WTC11 (cell line): Measurements from ENCODE around the gene CACNG3. TPM values are rescaled to one million over a fixed set of nuclear protein-coding genes. Genes with fewer than 3 reads are reported as not detected.

Source experiments
- ATAC-seq: fragments of 200-7000 bp; cut with Tn5 transposase; 2 replicates; pipeline ENCODE4 v1.10.0; 2021; ENCODE audit warnings: mild to moderate bottlenecking, moderate library complexity
- CTCF ChIA-PET: fragments of 300-600 bp; sonication (Branson Sonifier 250); formaldehyde crosslinking; loops from one replicate; lab custom pipeline; 2021; ENCODE audit warnings: antibody characterized with exemption; lab: Charles Lee
- POLR2A ChIA-PET: fragments of 350-600 bp; sonication (Branson Sonifier 250); formaldehyde crosslinking; loops from one replicate; lab custom pipeline; 2021; ENCODE audit warnings: antibody characterized with exemption; lab: Charles Lee
- DNase-seq: peaks from one replicate; pipeline ENCODE4 v3.0.0; 2021; ENCODE audit warnings: low spot score
- H3K27ac Mint-ChIP-seq: 2 replicates; pipeline ENCODE4 v1.8.0; 2021; ENCODE audit warnings: mixed read lengths
- H3K27me3 Mint-ChIP-seq: 2 replicates; pipeline ENCODE4 v1.8.0; 2021; ENCODE audit warnings: low read depth, mild to moderate bottlenecking, moderate library complexity, mixed read lengths
- H3K36me3 Mint-ChIP-seq: 2 replicates; pipeline ENCODE4 v1.8.0; 2021; ENCODE audit warnings: mixed read lengths
- H3K4me1 Mint-ChIP-seq: 2 replicates; pipeline ENCODE4 v1.8.0; 2022; ENCODE audit warnings: mixed read lengths
- H3K4me3 Mint-ChIP-seq: 2 replicates; pipeline ENCODE4 v1.8.0; 2021; ENCODE audit warnings: mild to moderate bottlenecking, moderate library complexity, mixed read lengths
- H3K9me3 Mint-ChIP-seq: 2 replicates; pipeline ENCODE4 v1.8.0; 2021; ENCODE audit warnings: mixed read lengths
- ATF1 ChIP-seq: sonication (generic); formaldehyde crosslinking; IDR thresholded peaks from 2 replicates; pipeline ENCODE4 v1.8.1; 2023; ENCODE audit warnings: mild to moderate bottlenecking, moderate library complexity, missing genetic modification reagents
- CBFB ChIP-seq: sonication (generic); formaldehyde crosslinking; IDR thresholded peaks from 2 replicates; pipeline ENCODE4 v1.8.1; 2022; ENCODE audit warnings: mild to moderate bottlenecking, low read depth, missing genetic modification reagents
- CREM ChIP-seq: sonication (generic); formaldehyde crosslinking; IDR thresholded peaks from 2 replicates; pipeline ENCODE4 v1.8.1; 2022; ENCODE audit warnings: mild to moderate bottlenecking, missing genetic modification reagents, moderate library complexity
- FOXP1 ChIP-seq: sonication (generic); formaldehyde crosslinking; IDR thresholded peaks from 2 replicates; pipeline ENCODE4 v1.8.0; 2022; ENCODE audit warnings: missing genetic modification reagents, mild to moderate bottlenecking, moderate library complexity, borderline replicate concordance
- GABPB1 ChIP-seq: sonication (generic); formaldehyde crosslinking; IDR thresholded peaks from 2 replicates; pipeline ENCODE4 v1.8.1; 2023; ENCODE audit warnings: mild to moderate bottlenecking, missing genetic modification reagents
- JAZF1 ChIP-seq: fragments of 250-450 bp; sonication (Bioruptor Pico); IDR thresholded peaks from 2 replicates; pipeline ENCODE4 v1.9.0; 2021; ENCODE audit warnings: moderate library complexity, mild to moderate bottlenecking, inconsistent platforms
- NFATC4 ChIP-seq: fragments of 250-450 bp; sonication (Bioruptor Pico); IDR thresholded peaks from 2 replicates; pipeline ENCODE4 v1.9.0; 2021; ENCODE audit warnings: mild to moderate bottlenecking
- SMAD3 ChIP-seq: sonication (generic); formaldehyde crosslinking; IDR thresholded peaks from 2 replicates; pipeline ENCODE4 v1.8.0; 2022; ENCODE audit warnings: missing genetic modification reagents, mild to moderate bottlenecking, borderline replicate concordance
- SP1 ChIP-seq: sonication (generic); formaldehyde crosslinking; conservative IDR thresholded peaks from 2 replicates; pipeline ENCODE4 v1.8.1; 2022; ENCODE audit warnings: missing genetic modification reagents
- TEAD1 ChIP-seq: sonication (generic); formaldehyde crosslinking; IDR thresholded peaks from 2 replicates; pipeline ENCODE4 v1.8.0; 2022; ENCODE audit warnings: mild to moderate bottlenecking, missing genetic modification reagents
- ZNF232 ChIP-seq: sonication (generic); formaldehyde crosslinking; IDR thresholded peaks from 2 replicates; pipeline ENCODE4 v1.8.0; 2022; ENCODE audit warnings: mild to moderate bottlenecking, missing genetic modification reagents
- ZNF263 ChIP-seq: sonication (generic); formaldehyde crosslinking; IDR thresholded peaks from 2 replicates; pipeline ENCODE4 v1.8.1; 2022; ENCODE audit warnings: low read depth, mild to moderate bottlenecking, moderate library complexity, missing genetic modification reagents
- total RNA-seq: library from RNA; stranded (reverse); gene quantifications from 3 replicates; pipeline ENCODE4 v1.2.3, GENCODE V29; 2021
- TF ChIP-seq, protein P1 (sequence below): sonication (generic); formaldehyde crosslinking; IDR thresholded peaks from 2 replicates; pipeline ENCODE4 v1.8.0; 2022; ENCODE audit warnings: mild to moderate bottlenecking, missing genetic modification reagents
- TF ChIP-seq, protein P2 (sequence below): fragments of 250-450 bp; sonication (Bioruptor Pico); IDR thresholded peaks from 2 replicates; pipeline ENCODE4 v2.1.2; 2022; ENCODE audit warnings: mild to moderate bottlenecking, moderate library complexity
- TF ChIP-seq, protein P3 (sequence below): sonication (generic); formaldehyde crosslinking; IDR thresholded peaks from 2 replicates; pipeline ENCODE4 v1.8.1; 2022; ENCODE audit warnings: mild to moderate bottlenecking, missing genetic modification reagents, moderate library complexity, borderline replicate concordance
- TF ChIP-seq, protein P4 (sequence below): sonication (generic); formaldehyde crosslinking; IDR thresholded peaks from 2 replicates; pipeline ENCODE4 v1.8.0; 2022; ENCODE audit warnings: missing genetic modification reagents
- TF ChIP-seq, protein P5 (sequence below): sonication (generic); formaldehyde crosslinking; conservative IDR thresholded peaks from 2 replicates; pipeline ENCODE4 v1.8.1; 2022; ENCODE audit warnings: mild to moderate bottlenecking, missing genetic modification reagents
- TF ChIP-seq, protein P6 (sequence below): fragments of 250-450 bp; sonication (Bioruptor Pico); IDR thresholded peaks from 2 replicates; pipeline ENCODE4 v1.8.0; 2021; ENCODE audit warnings: mild to moderate bottlenecking

Gene CACNG3
- total RNA-seq, 1 experiment from 2014 or later = not detected

DNA sequence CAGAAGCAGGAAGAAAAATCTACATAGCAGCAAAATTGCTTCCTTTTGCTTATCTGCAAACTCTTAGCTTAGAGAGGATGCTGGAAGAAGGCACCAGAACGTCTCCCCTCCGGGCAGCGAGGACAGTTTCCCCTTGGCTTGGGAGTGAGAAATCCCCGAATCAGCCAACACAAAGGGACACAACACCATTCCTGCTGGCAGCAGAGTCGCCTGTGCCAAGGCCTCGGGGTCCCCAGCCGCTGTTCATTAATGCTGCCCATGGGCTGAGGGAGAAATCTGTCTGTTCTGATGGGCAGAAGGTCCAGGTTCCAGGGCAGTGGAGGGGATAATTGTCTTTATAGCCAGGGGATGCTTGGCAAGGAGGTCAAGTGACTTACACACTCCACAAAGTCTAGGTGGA lies 38.0 kb downstream of the CACNG3 start:
- POLR2A ChIA-PET = no interaction called here
- TF ChIP-seq CBFB (no peak), TEAD1 (CRISPR knock-in tag) (no peak), GABPB1 (CRISPR knock-in tag) (no peak), ZNF263 (CRISPR knock-in tag) (no peak), NFATC4 (CRISPR knock-in tag) (no peak), ATF1 (CRISPR knock-in tag) (no peak), SMAD3 (CRISPR knock-in tag) (no peak), CREM (CRISPR knock-in tag) (no peak), ZNF232 (CRISPR knock-in tag) (no peak)
- TF ChIP-seq, protein P1, sequence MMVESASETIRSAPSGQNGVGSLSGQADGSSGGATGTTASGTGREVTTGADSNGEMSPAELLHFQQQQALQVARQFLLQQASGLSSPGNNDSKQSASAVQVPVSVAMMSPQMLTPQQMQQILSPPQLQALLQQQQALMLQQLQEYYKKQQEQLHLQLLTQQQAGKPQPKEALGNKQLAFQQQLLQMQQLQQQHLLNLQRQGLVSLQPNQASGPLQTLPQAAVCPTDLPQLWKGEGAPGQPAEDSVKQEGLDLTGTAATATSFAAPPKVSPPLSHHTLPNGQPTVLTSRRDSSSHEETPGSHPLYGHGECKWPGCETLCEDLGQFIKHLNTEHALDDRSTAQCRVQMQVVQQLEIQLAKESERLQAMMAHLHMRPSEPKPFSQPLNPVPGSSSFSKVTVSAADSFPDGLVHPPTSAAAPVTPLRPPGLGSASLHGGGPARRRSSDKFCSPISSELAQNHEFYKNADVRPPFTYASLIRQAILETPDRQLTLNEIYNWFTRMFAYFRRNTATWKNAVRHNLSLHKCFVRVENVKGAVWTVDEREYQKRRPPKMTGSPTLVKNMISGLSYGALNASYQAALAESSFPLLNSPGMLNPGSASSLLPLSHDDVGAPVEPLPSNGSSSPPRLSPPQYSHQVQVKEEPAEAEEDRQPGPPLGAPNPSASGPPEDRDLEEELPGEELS = no peak
- TF ChIP-seq, protein P2, sequence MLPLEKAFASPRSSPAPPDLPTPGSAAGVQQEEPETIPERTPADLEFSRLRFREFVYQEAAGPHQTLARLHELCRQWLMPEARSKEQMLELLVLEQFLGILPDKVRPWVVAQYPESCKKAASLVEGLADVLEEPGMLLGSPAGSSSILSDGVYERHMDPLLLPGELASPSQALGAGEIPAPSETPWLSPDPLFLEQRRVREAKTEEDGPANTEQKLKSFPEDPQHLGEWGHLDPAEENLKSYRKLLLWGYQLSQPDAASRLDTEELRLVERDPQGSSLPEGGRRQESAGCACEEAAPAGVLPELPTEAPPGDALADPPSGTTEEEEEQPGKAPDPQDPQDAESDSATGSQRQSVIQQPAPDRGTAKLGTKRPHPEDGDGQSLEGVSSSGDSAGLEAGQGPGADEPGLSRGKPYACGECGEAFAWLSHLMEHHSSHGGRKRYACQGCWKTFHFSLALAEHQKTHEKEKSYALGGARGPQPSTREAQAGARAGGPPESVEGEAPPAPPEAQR = no peak
- TF ChIP-seq, protein P3, sequence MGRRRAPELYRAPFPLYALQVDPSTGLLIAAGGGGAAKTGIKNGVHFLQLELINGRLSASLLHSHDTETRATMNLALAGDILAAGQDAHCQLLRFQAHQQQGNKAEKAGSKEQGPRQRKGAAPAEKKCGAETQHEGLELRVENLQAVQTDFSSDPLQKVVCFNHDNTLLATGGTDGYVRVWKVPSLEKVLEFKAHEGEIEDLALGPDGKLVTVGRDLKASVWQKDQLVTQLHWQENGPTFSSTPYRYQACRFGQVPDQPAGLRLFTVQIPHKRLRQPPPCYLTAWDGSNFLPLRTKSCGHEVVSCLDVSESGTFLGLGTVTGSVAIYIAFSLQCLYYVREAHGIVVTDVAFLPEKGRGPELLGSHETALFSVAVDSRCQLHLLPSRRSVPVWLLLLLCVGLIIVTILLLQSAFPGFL (CRISPR knock-in tag) = no peak
- TF ChIP-seq, protein P4, sequence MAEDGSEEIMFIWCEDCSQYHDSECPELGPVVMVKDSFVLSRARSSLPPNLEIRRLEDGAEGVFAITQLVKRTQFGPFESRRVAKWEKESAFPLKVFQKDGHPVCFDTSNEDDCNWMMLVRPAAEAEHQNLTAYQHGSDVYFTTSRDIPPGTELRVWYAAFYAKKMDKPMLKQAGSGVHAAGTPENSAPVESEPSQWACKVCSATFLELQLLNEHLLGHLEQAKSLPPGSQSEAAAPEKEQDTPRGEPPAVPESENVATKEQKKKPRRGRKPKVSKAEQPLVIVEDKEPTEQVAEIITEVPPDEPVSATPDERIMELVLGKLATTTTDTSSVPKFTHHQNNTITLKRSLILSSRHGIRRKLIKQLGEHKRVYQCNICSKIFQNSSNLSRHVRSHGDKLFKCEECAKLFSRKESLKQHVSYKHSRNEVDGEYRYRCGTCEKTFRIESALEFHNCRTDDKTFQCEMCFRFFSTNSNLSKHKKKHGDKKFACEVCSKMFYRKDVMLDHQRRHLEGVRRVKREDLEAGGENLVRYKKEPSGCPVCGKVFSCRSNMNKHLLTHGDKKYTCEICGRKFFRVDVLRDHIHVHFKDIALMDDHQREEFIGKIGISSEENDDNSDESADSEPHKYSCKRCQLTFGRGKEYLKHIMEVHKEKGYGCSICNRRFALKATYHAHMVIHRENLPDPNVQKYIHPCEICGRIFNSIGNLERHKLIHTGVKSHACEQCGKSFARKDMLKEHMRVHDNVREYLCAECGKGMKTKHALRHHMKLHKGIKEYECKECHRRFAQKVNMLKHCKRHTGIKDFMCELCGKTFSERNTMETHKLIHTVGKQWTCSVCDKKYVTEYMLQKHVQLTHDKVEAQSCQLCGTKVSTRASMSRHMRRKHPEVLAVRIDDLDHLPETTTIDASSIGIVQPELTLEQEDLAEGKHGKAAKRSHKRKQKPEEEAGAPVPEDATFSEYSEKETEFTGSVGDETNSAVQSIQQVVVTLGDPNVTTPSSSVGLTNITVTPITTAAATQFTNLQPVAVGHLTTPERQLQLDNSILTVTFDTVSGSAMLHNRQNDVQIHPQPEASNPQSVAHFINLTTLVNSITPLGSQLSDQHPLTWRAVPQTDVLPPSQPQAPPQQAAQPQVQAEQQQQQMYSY (CRISPR knock-in tag) = no peak
- TF ChIP-seq, protein P5, sequence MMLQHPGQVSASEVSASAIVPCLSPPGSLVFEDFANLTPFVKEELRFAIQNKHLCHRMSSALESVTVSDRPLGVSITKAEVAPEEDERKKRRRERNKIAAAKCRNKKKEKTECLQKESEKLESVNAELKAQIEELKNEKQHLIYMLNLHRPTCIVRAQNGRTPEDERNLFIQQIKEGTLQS = no peak
- TF ChIP-seq, protein P6, sequence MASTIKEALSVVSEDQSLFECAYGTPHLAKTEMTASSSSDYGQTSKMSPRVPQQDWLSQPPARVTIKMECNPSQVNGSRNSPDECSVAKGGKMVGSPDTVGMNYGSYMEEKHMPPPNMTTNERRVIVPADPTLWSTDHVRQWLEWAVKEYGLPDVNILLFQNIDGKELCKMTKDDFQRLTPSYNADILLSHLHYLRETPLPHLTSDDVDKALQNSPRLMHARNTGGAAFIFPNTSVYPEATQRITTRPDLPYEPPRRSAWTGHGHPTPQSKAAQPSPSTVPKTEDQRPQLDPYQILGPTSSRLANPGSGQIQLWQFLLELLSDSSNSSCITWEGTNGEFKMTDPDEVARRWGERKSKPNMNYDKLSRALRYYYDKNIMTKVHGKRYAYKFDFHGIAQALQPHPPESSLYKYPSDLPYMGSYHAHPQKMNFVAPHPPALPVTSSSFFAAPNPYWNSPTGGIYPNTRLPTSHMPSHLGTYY (CRISPR knock-in tag) = no peak
- TF ChIP-seq, all 79 proteins: peak for 0
- H3K36me3 Mint-ChIP-seq = no peaks in the 10 kb centered on the region
- H3K4me1 Mint-ChIP-seq = peaks cover 4% of the 10 kb centered on the region; the same call in 1 of the 2 replicates
- peaks cover 5% of the 10 kb centered on the region for H3K27me3 Mint-ChIP-seq
- H3K9me3 Mint-ChIP-seq = peaks cover 5% of the 10 kb centered on the region; the same call in 1 of the 2 replicates
- H3K27ac Mint-ChIP-seq = no peak overlapping the region
- ATAC-seq (no peak), DNase-seq (no peak)
- no peak overlapping the region for H3K4me3 Mint-ChIP-seq
- CTCF ChIA-PET = no interaction called here

DNA sequence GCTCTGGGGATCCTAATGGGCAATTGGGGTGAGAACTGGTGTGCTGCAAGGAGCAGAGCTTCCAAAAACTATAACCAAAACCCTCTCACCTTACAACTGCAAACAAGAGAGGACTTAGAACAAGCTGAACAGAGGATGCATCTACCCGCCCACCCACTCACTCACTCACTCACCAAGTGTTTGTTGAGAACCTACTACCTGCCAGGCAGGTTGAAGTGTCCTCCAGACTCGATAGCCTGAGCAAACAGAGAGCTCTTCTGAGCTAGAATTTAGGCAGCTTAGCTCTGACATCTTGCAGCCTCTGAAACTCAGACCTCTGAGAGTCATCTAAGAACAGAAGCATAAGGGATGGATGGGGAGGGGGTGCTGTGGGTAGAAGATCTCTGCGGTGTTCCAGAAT lies 41.2 kb downstream of the CACNG3 start:
- DNase-seq (no peak), ATAC-seq (no peak)
- ChIA-PET POLR2A (no interaction called here), CTCF (interaction anchor here (1.2 to 2.5 kb wide), 5 partner anchors 44 to 255 kb away, joined by 4 to 10 read pairs (median 7); no protein-coding TSS in a partner anchor)
- no peaks in the 10 kb centered on the region for H3K4me1 Mint-ChIP-seq
- no peak overlapping the region for H3K4me3 Mint-ChIP-seq
- peaks cover 14% of the 10 kb centered on the region; the same call in 1 of the 2 replicates for H3K9me3 Mint-ChIP-seq
- no peaks in the 10 kb centered on the region for H3K36me3 Mint-ChIP-seq
- H3K27ac Mint-ChIP-seq = no peak overlapping the region
- H3K27me3 Mint-ChIP-seq = peaks cover 4% of the 10 kb centered on the region
- TF ChIP-seq SP1 (no peak), JAZF1 (no peak), FOXP1 (CRISPR knock-in tag) (no peak)
- TF ChIP-seq, protein P1 = no peak
